ENCODE data around the gene EPHB2.

DNA sequence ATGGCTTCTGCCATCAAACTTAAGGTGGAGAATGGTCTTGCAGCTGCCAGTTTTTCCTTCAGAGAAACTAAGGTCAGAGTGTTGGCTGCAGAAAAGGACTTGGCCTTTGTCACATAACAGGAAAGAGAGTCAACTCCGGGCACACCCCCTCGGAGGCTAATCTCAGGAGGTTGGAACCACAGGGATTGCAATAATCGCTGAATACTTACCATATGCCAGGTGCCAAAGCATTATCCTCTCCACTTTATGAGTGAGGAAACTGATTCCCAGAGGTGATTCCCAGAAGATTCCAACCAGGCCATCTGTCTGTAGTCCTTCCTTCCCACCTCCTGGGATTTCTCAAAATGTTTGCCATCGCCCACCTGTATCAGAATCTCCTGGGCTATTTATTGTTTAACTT, 208.0 kb downstream of the EPHB2 start:
- TF ChIP-seq CTCF (IDR thresholded peaks at IDR 0.05), result no peak
- TF ChIP-seq POLR2A (IDR thresholded peaks at IDR 0.05), result no peak
